ENCODE data around the gene HSPA14. TPM values are rescaled to one million over a fixed set of nuclear protein-coding genes. Genes with fewer than 3 reads are reported as not detected.
"Not testable (repeated sequence)": the region's sequence is repeated elsewhere in the genome, so short reads cannot be mapped to it uniquely, and the experiment has no call there.

The HSPA14 gene
- total RNA-seq, 1 experiment from 2014 or later, result 41.0 TPM

GRCh38 chr10:14860791-14861190, 22.7 kb downstream of the HSPA14 start:
- H3K9me3 ChIP-seq (ENCODE audit: control insufficient read depth, low read depth, low read length), result no peaks in the 10 kb centered on the region
- no peak for DNase-seq
- no peaks in the 10 kb centered on the region for H4K20me1 ChIP-seq (ENCODE audit: control insufficient read depth, insufficient read depth, insufficient read length)
- no peaks in the 10 kb centered on the region for H3K79me1 ChIP-seq (ENCODE audit: insufficient read depth, low read depth, low read length, poor library complexity, severe bottlenecking)
- H4K5ac ChIP-seq (ENCODE audit: insufficient read length, low read depth, low read length), result no peak overlapping the region
- no peak overlapping the region for H2BK5ac ChIP-seq (ENCODE audit: insufficient read length, low read length)
- H3K23me2 ChIP-seq (ENCODE audit: insufficient read length, low read depth, low read length, poor library complexity, severe bottlenecking), result no peaks in the 10 kb centered on the region
- TF ChIP-seq, protein P1, sequence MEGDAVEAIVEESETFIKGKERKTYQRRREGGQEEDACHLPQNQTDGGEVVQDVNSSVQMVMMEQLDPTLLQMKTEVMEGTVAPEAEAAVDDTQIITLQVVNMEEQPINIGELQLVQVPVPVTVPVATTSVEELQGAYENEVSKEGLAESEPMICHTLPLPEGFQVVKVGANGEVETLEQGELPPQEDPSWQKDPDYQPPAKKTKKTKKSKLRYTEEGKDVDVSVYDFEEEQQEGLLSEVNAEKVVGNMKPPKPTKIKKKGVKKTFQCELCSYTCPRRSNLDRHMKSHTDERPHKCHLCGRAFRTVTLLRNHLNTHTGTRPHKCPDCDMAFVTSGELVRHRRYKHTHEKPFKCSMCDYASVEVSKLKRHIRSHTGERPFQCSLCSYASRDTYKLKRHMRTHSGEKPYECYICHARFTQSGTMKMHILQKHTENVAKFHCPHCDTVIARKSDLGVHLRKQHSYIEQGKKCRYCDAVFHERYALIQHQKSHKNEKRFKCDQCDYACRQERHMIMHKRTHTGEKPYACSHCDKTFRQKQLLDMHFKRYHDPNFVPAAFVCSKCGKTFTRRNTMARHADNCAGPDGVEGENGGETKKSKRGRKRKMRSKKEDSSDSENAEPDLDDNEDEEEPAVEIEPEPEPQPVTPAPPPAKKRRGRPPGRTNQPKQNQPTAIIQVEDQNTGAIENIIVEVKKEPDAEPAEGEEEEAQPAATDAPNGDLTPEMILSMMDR (conservative IDR thresholded peaks at IDR 0.05), result no peak
- no peak overlapping the region for H3K18ac ChIP-seq (ENCODE audit: insufficient read length, low read depth, low read length)
- Mint-ChIP-seq H3K27ac (peak overlapping the region in 1 of 3 experiments; percentile 74; a peak in 1 of 7 replicates), H3K9me3 (no peaks in the 10 kb centered on the region), H3K27me3 (ENCODE audit: low read depth) (no peaks in the 10 kb centered on the region), H3K4me1 (no peaks in the 10 kb centered on the region), H3K36me3 (ENCODE audit: insufficient read depth in 1 of 3, low read depth in 3 of 3) (peaks cover 15 to 57% (median 16%) of the 10 kb centered on the region in 3 experiments), H3K4me3 (no peak overlapping the region)
- H3K79me2 ChIP-seq (ENCODE audit: insufficient read depth, low read length), result no peaks in the 10 kb centered on the region
- H2BK120ac ChIP-seq (ENCODE audit: low read depth, low read length, poor library complexity, severe bottlenecking), result no peak overlapping the region
- no peak overlapping the region for H2BK12ac ChIP-seq (ENCODE audit: insufficient read length, low read depth, low read length)
- H3K4ac ChIP-seq (ENCODE audit: low read depth, low read length), result no peak overlapping the region
- no peak overlapping the region for H2AFZ ChIP-seq (ENCODE audit: low read length)
- no peak overlapping the region for H3T11ph ChIP-seq (ENCODE audit: low read length)
- no peak overlapping the region for H2AK5ac ChIP-seq (ENCODE audit: insufficient read length, low read length)
- H3K4me1 ChIP-seq (ENCODE audit: insufficient read depth, low read length), result no peaks in the 10 kb centered on the region
- no peaks in the 10 kb centered on the region for H3K27me3 ChIP-seq (ENCODE audit: insufficient read depth, low read length)
- no peak overlapping the region for H3K27ac ChIP-seq (ENCODE audit: insufficient read length, low read depth, low read length)
- H3K14ac ChIP-seq (ENCODE audit: insufficient read depth, low read length), result no peak overlapping the region
- H3K56ac ChIP-seq (ENCODE audit: insufficient read length, low read depth, low read length), result no peak overlapping the region
- no peak overlapping the region for H2BK15ac ChIP-seq (ENCODE audit: low read depth, low read length)
- no CpG with 5 or more reads among the region's 1 CpG for WGBS (ENCODE audit: extremely low coverage, insufficient read length, low lambda C conversion rate)
- no peak overlapping the region for H3K9ac ChIP-seq (ENCODE audit: extremely low read depth, insufficient read length, low read length)
- H3K4me2 ChIP-seq (ENCODE audit: insufficient read depth, insufficient read length, low read length), result no peak overlapping the region
- H4K91ac ChIP-seq (ENCODE audit: insufficient read length, low read depth, low read length), result no peak overlapping the region
- no peak overlapping the region for H4K8ac ChIP-seq (replicated peaks; ENCODE audit: insufficient read length, low read depth, low read length)
- no peak overlapping the region for H2BK20ac ChIP-seq (ENCODE audit: low read depth, low read length, poor library complexity, severe bottlenecking)
- H3K23ac ChIP-seq (ENCODE audit: insufficient read length, low read depth, low read length), result no peak overlapping the region

- not testable (repeated sequence) for H3K23me2 ChIP-seq (ENCODE audit: insufficient read length, low read depth, low read length, poor library complexity, severe bottlenecking); H3K4me1 ChIP-seq (ENCODE audit: insufficient read depth, low read length); H2BK120ac ChIP-seq (ENCODE audit: low read depth, low read length, poor library complexity, severe bottlenecking); H3K9me3 ChIP-seq (ENCODE audit: control insufficient read depth, low read depth, low read length); H4K5ac ChIP-seq (ENCODE audit: insufficient read length, low read depth, low read length); H3K27me3 ChIP-seq (ENCODE audit: insufficient read depth, low read length); H3K9ac ChIP-seq (ENCODE audit: extremely low read depth, insufficient read length, low read length); H3K9me3 Mint-ChIP-seq; DNase-seq; H3K23ac ChIP-seq (ENCODE audit: insufficient read length, low read depth, low read length); H3K27me3 Mint-ChIP-seq (ENCODE audit: low read depth); H3K56ac ChIP-seq (ENCODE audit: insufficient read length, low read depth, low read length); H3K27ac Mint-ChIP-seq; H3K4me2 ChIP-seq (ENCODE audit: insufficient read depth, insufficient read length, low read length); H2BK12ac ChIP-seq (ENCODE audit: insufficient read length, low read depth, low read length); H3K4ac ChIP-seq (ENCODE audit: low read depth, low read length); H3K27ac ChIP-seq (ENCODE audit: insufficient read length, low read depth, low read length); H3K4me3 Mint-ChIP-seq; H4K91ac ChIP-seq (ENCODE audit: insufficient read length, low read depth, low read length); H4K8ac ChIP-seq (replicated peaks; ENCODE audit: insufficient read length, low read depth, low read length); H2BK15ac ChIP-seq (ENCODE audit: low read depth, low read length); H3K14ac ChIP-seq (ENCODE audit: insufficient read depth, low read length); H4K20me1 ChIP-seq (ENCODE audit: control insufficient read depth, insufficient read depth, insufficient read length); H3K79me2 ChIP-seq (ENCODE audit: insufficient read depth, low read length); H2AK5ac ChIP-seq (ENCODE audit: insufficient read length, low read length); H3K4me1 Mint-ChIP-seq; H3K18ac ChIP-seq (ENCODE audit: insufficient read length, low read depth, low read length); H2AFZ ChIP-seq (ENCODE audit: low read length); H3K79me1 ChIP-seq (ENCODE audit: insufficient read depth, low read depth, low read length, poor library complexity, severe bottlenecking); H3T11ph ChIP-seq (ENCODE audit: low read length); H2BK20ac ChIP-seq (ENCODE audit: low read depth, low read length, poor library complexity, severe bottlenecking); H2BK5ac ChIP-seq (ENCODE audit: insufficient read length, low read length)
- peaks cover 18 to 62% (median 30%) of the 10 kb centered on the region in 3 experiments for H3K36me3 Mint-ChIP-seq (ENCODE audit: insufficient read depth in 1 of 3, low read depth in 3 of 3)
- WGBS (ENCODE audit: extremely low coverage, insufficient read length, low lambda C conversion rate), result no CpG with 5 or more reads among the region's 6 CpGs
Measured at GRCh38 chr10:14864466-14864865, 26.4 kb downstream of the HSPA14 start.
